Psoas muscle (tissue), 8 donors: ENCODE results near the gene PRDM15. TPM values are rescaled to one million over a fixed set of nuclear protein-coding genes. Genes with fewer than 3 reads are reported as not detected.

Experiments
- ATAC-seq, 4 donors: fragments of 200-7000 bp; cut with Tn5 transposase; one replicate each; pipeline ENCODE4 v1.9.1; 2020; ENCODE audit warnings: moderate library complexity in 3 of 4, mild to moderate bottlenecking in 2 of 4
- DNase-seq, 2 donors: peaks; one replicate each; pipeline ENCODE4 v3.0.0-alpha.2; 2020
- H3K27ac ChIP-seq: fragments of 200-600 bp; one replicate; pipeline ENCODE4 v1.8.0; 2022
- H3K27me3 ChIP-seq, 3 donors: fragments of 200-600 bp in 1 of 3; one replicate each; pipeline versions ENCODE4 v1.6.1 to v1.8.0; 2013 to 2022; ENCODE audit warnings: low read length in 2 of 3, mild to moderate bottlenecking in 2 of 3, moderate library complexity in 1 of 3; ENCODE audit not compliant: insufficient read depth in 3 of 3
- H3K36me3 ChIP-seq, 2 donors: fragments of 200-600 bp in 1 of 2; one replicate each; pipeline versions ENCODE4 v1.6.1 to v1.8.0; 2013 to 2022; ENCODE audit warnings: low read depth in 1 of 2, mild to moderate bottlenecking in 1 of 2, moderate library complexity in 1 of 2; ENCODE audit not compliant: insufficient read depth in 1 of 2
- H3K4me1 ChIP-seq: fragments of 200-600 bp; one replicate; pipeline ENCODE4 v1.8.0; 2022
- H3K4me3 ChIP-seq: fragments of 200-600 bp; one replicate; pipeline ENCODE4 v1.8.0; 2022; ENCODE audit warnings: mild to moderate bottlenecking
- H3K9me3 ChIP-seq: fragments of 200-600 bp; one replicate; pipeline ENCODE4 v1.8.0; 2022
- CTCF ChIP-seq: fragments of 200-600 bp; IDR thresholded peaks from one replicate; pipeline ENCODE4 v1.8.0; 2022; ENCODE audit warnings: antibody characterized with exemption
- WGBS, 3 donors: extraction: QIAGEN DNeasy Blood & Tissue Kit; methylation state at CpG; one replicate each; pipeline versions ENCODE4 v1.1.6 to v1.1.7; 2013; 5-methylcytosine and 5-hydroxymethylcytosine counted together
- intact Hi-C, 2 donors: fragments of 100-400 bp; cut with DNase I; formaldehyde crosslinking; loops; one replicate each; pipeline versions ENCODE4 v1.11.0 to v1.14.2; 2022
- polyA plus RNA-seq, 3 donors: library from polyadenylated mRNA; stranded (reverse); fragments of 200-250 nt; gene quantifications; one replicate each; pipeline ENCODE4 v1.2.3, GENCODE V29; 2013
- total RNA-seq, 4 donors: library from RNA; stranded (reverse); fragmentation: NEBNext Ultra II Directional in 2 of 4; extraction: Animal tissue kit (Norgen Biotek cat#: 25700) in 2 of 4; gene quantifications; one replicate each; pipeline versions ENCODE4 v1.2.1 to v1.2.4, GENCODE V29; 2021 to 2023
- donor health status: healthy with polysubstance abuse.
- donor health status: DM: no; HTN: no; CAD: no; lungs with moderate emphysema.
- donor health status: Bipolar disorder and iron deficiency.
- donor health status: healthy.
- donor health status: DM: yes; HTN: yes; CAD: no.
- donor health status: DM: no; HTN: no; CAD: no.
- donor health status: DM: no; HTN: no; CAD: no.
- donor health status: DM: yes; HTN: yes; CAD: no.

The PRDM15 gene
- total and polyA plus RNA-seq, 7 donors = 2.2 to 6.4 (median 3.7) TPM

- H3K9me3 ChIP-seq = no peaks in the 10 kb centered on the region
- intact Hi-C loops = no loop called here
- H3K27me3 ChIP-seq = no peaks in the 10 kb centered on the region
- WGBS, 3 donors = 86 to 88% (median 86%) methylated on average over 24 to 25 of the region's 25 CpGs
- TF ChIP-seq CTCF = no peak
- no peak overlapping the region for H3K27ac ChIP-seq
- H3K4me3 ChIP-seq = no peak overlapping the region
- H3K36me3 ChIP-seq = peaks cover 0 to 22% of the 10 kb centered on the region in 2 donors
- H3K4me1 ChIP-seq = no peaks in the 10 kb centered on the region
- ATAC-seq = no peak
- no peak for DNase-seq
Observed at GRCh38 chr21:41899426-41900202, 20.5 kb upstream of the PRDM15 start.

GRCh38 chr21:41898998-41899397 lies 19.9 kb upstream of the PRDM15 start:
- 92 to 95% (median 92%) methylated on average over 16 to 17 of the region's 17 CpGs for WGBS, 3 donors
- no peak for ATAC-seq
- no peak for TF ChIP-seq CTCF
- H3K4me3 ChIP-seq = no peak overlapping the region
- no peaks in the 10 kb centered on the region for H3K9me3 ChIP-seq
- peaks cover 0 to 22% of the 10 kb centered on the region in 2 donors for H3K36me3 ChIP-seq
- no peaks in the 10 kb centered on the region for H3K27me3 ChIP-seq
- DNase-seq = no peak
- no peak overlapping the region for H3K27ac ChIP-seq
- intact Hi-C loops = no loop called here
- no peaks in the 10 kb centered on the region for H3K4me1 ChIP-seq

- H3K27me3 ChIP-seq = no peaks in the 10 kb centered on the region
- H3K4me1 ChIP-seq = no peaks in the 10 kb centered on the region
- no peak for DNase-seq
- H3K9me3 ChIP-seq = no peaks in the 10 kb centered on the region
- H3K4me3 ChIP-seq = no peak overlapping the region
- H3K27ac ChIP-seq = no peak overlapping the region
- intact Hi-C loops = no loop called here
- H3K36me3 ChIP-seq = peaks cover 0 to 21% of the 10 kb centered on the region in 2 donors
- no peak for ATAC-seq
- TF ChIP-seq CTCF = no peak
- WGBS, 3 donors = 83 to 93% (median 84%) methylated on average over 8 of the region's 8 CpGs
Observed at GRCh38 chr21:41897700-41898099, 18.6 kb upstream of the PRDM15 start.

GRCh38 chr21:41897047-41897669 lies 18.0 kb upstream of the PRDM15 start:
- intact Hi-C loops = no loop called here
- no peak overlapping the region for H3K4me3 ChIP-seq
- DNase-seq (no peak), ATAC-seq (no peak)
- no peaks in the 10 kb centered on the region for H3K4me1 ChIP-seq
- H3K27ac ChIP-seq = no peak overlapping the region
- no peaks in the 10 kb centered on the region for H3K27me3 ChIP-seq
- TF ChIP-seq CTCF = no peak
- WGBS, 3 donors = 83 to 86% (median 84%) methylated on average over 11 of the region's 11 CpGs
- peaks cover 0 to 17% of the 10 kb centered on the region in 2 donors for H3K36me3 ChIP-seq
- no peaks in the 10 kb centered on the region for H3K9me3 ChIP-seq
